A673 (cell line): ENCODE data around the gene OSBP. TPM values are rescaled to one million over a fixed set of nuclear protein-coding genes. Genes with fewer than 3 reads are reported as not detected.
"Not testable (repeated sequence)": the region's sequence is repeated elsewhere in the genome, so short reads cannot be mapped to it uniquely, and the experiment has no call there.

ENCODE experiments used
- BruUV-seq: library from RNA; stranded (reverse); fragments of 400-500 nt; replicated peaks from 2 replicates; lab custom pipeline; 2021; lab: Mats Ljungman, UMichigan
- CTCF ChIA-PET: fragments of 300-600 bp; sonication (Branson Sonifier 250); formaldehyde crosslinking; loops from one replicate; lab custom pipeline; 2022; ENCODE audit warnings: antibody characterized with exemption; lab: Charles Lee
- POLR2A ChIA-PET: fragments of 300-600 bp; sonication (Branson Sonifier 250); formaldehyde crosslinking; loops from one replicate; lab custom pipeline; 2022; ENCODE audit warnings: antibody characterized with exemption; ENCODE audit not compliant: low non-redundant PET; lab: Charles Lee
- DNase-seq: peaks from one replicate; pipeline ENCODE4 v3.0.0-alpha.2; 2015; ENCODE audit warnings: low spot score
- H3K27ac ChIP-seq: fragments of 200-600 bp; sonication (generic); 2 replicates; pipeline ENCODE4 v1.5.1; 2016; ENCODE audit warnings: mixed run types, low read depth, mild to moderate bottlenecking, mixed read lengths, antibody characterized with exemption, low read length; ENCODE audit not compliant: poor library complexity, severe bottlenecking
- H3K27me3 ChIP-seq: fragments of 200-600 bp; sonication (generic); replicated peaks from 2 replicates; pipeline ENCODE4 v1.6.1; 2017; ENCODE audit warnings: mixed run types, low read depth, mild to moderate bottlenecking, mixed read lengths, antibody characterized with exemption, low read length; ENCODE audit not compliant: insufficient read depth, poor library complexity
- H3K36me3 ChIP-seq: fragments of 200-600 bp; sonication (generic); 2 replicates; pipeline ENCODE4 v1.6.1; 2016; ENCODE audit warnings: mixed run types, mild to moderate bottlenecking, mixed read lengths, antibody characterized with exemption, low read length; ENCODE audit not compliant: insufficient read depth, poor library complexity, severe bottlenecking
- H3K4me1 ChIP-seq: fragments of 200-600 bp; sonication (generic); 2 replicates; pipeline ENCODE4 v1.6.1; 2017; ENCODE audit warnings: mixed run types, mild to moderate bottlenecking, mixed read lengths, antibody characterized with exemption, low read length; ENCODE audit not compliant: insufficient read depth, poor library complexity, severe bottlenecking
- H3K4me3 ChIP-seq: fragments of 200-600 bp; sonication (generic); 2 replicates; pipeline ENCODE4 v1.5.1; 2016; ENCODE audit warnings: low read depth, mixed run types, mild to moderate bottlenecking, mixed read lengths, low read length; ENCODE audit not compliant: poor library complexity, severe bottlenecking
- H3K9me3 ChIP-seq: fragments of 200-600 bp; sonication (generic); 2 replicates; pipeline ENCODE4 v1.6.1; 2016; ENCODE audit warnings: mixed run types, low read depth, mild to moderate bottlenecking, mixed read lengths, antibody characterized with exemption, low read length; ENCODE audit not compliant: poor library complexity, severe bottlenecking
- EZH2 ChIP-seq: fragments of 200-600 bp; sonication (generic); IDR thresholded peaks from 2 replicates; pipeline ENCODE4 v1.6.1; 2017; ENCODE audit warnings: borderline replicate concordance, low read depth, mild to moderate bottlenecking, mixed read lengths, antibody characterized with exemption, low read length; ENCODE audit not compliant: poor library complexity, severe bottlenecking
- intact Hi-C: fragments of 100-400 bp; cut with micrococcal nuclease; formaldehyde crosslinking; loops from one replicate; pipeline ENCODE4 v1.10.0; 2022; ENCODE audit not compliant: unreplicated experiment
- total RNA-seq: library from RNA; stranded (reverse); gene quantifications from 2 replicates; pipeline ENCODE4 v1.2.3, GENCODE V29; 2021
- TF ChIP-seq, protein P1 (sequence below): fragments of 300-800, 200-600 bp; sonication (generic); conservative IDR thresholded peaks from 2 replicates; pipeline ENCODE4 v1.5.1; 2017; ENCODE audit warnings: low read depth, mild to moderate bottlenecking, antibody characterized with exemption, low read length, moderate library complexity, mixed read lengths

OSBP gene
- total RNA-seq, 1 experiment from 2014 or later: 40.7 TPM

DNA sequence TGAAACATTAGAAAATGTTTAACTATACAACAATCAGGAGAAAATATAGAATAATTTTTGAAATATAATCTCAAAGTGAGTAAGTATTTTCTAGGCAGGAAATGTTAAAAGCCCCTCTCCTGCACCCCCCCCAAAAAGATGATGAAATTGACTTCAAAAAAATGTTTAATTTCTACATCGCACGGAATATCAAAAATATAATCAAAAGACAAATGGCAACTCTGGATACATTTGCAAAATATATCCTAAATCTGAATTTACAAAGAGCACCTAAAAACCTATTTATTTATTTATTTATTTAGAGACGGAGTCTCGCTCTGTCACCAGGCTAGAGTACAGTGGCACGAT lies 67.3 kb downstream of the OSBP start:
- H3K4me1 ChIP-seq: peaks cover 15% of the 10 kb centered on the region
- no TSS peak for BruUV-seq
- no peaks in the 10 kb centered on the region for H3K36me3 ChIP-seq
- no peak overlapping the region for H3K4me3 ChIP-seq
- H3K9me3 ChIP-seq: no peaks in the 10 kb centered on the region
- H3K27me3 ChIP-seq: no peaks in the 10 kb centered on the region
- intact Hi-C loops: no loop called here
- ChIA-PET CTCF (interaction anchor here (0.6 to 1.3 kb wide), 2 partner anchors 11 to 15 kb away, joined by 6 to 13 read pairs; no protein-coding TSS in a partner anchor), POLR2A (interaction anchor here (0.7 kb wide), 1 partner anchor 243 kb away, joined by 4 read pairs; no protein-coding TSS in a partner anchor)
- DNase-seq: no peak
- H3K27ac ChIP-seq: no peak overlapping the region
- TF ChIP-seq, protein P1, sequence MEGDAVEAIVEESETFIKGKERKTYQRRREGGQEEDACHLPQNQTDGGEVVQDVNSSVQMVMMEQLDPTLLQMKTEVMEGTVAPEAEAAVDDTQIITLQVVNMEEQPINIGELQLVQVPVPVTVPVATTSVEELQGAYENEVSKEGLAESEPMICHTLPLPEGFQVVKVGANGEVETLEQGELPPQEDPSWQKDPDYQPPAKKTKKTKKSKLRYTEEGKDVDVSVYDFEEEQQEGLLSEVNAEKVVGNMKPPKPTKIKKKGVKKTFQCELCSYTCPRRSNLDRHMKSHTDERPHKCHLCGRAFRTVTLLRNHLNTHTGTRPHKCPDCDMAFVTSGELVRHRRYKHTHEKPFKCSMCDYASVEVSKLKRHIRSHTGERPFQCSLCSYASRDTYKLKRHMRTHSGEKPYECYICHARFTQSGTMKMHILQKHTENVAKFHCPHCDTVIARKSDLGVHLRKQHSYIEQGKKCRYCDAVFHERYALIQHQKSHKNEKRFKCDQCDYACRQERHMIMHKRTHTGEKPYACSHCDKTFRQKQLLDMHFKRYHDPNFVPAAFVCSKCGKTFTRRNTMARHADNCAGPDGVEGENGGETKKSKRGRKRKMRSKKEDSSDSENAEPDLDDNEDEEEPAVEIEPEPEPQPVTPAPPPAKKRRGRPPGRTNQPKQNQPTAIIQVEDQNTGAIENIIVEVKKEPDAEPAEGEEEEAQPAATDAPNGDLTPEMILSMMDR: no peak
- TF ChIP-seq EZH2: no peak

DNA sequence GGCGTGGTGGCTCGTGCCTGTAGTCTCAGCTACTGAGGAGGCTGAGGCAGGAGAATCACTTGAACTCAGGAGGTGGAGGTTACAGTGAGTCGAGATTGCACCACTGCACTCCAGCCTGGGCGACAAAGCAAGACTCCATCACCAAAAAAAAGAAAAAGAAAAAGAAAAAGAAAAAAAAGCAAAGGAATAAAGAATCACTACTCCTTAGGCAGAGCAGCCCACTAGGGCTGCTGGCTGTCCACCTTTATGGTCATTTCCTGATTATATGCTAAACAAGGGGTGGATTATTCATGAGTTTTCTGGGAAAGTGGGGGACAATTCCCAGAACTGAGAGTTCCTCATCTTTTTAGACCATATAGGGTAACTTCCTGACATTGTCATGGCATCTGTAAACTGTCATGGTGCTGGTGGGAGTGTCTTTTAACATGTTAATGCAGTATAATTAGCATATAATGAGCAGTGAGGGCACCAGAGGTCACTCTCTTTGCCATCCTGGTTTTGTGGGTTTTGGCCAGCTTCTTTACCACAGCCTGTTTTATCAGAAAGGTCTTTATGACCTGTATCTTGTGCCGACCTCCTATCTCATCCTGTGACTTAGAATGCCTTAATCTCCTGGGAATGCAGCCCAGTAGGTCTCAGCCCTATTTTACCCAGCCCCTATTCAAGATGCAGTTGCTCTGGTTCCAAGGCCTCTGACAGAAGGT lies 67.8 kb downstream of the OSBP start:
- H3K36me3 ChIP-seq, H3K27ac ChIP-seq, BruUV-seq, H3K4me3 ChIP-seq, H3K27me3 ChIP-seq, intact Hi-C loops, DNase-seq, H3K9me3 ChIP-seq, CTCF ChIA-PET: not testable (repeated sequence)
- POLR2A ChIA-PET: interaction anchor here (0.7 kb wide), 1 partner anchor 243 kb away, joined by 4 read pairs; no protein-coding TSS in a partner anchor
- peaks cover 15% of the 10 kb centered on the region for H3K4me1 ChIP-seq

DNA sequence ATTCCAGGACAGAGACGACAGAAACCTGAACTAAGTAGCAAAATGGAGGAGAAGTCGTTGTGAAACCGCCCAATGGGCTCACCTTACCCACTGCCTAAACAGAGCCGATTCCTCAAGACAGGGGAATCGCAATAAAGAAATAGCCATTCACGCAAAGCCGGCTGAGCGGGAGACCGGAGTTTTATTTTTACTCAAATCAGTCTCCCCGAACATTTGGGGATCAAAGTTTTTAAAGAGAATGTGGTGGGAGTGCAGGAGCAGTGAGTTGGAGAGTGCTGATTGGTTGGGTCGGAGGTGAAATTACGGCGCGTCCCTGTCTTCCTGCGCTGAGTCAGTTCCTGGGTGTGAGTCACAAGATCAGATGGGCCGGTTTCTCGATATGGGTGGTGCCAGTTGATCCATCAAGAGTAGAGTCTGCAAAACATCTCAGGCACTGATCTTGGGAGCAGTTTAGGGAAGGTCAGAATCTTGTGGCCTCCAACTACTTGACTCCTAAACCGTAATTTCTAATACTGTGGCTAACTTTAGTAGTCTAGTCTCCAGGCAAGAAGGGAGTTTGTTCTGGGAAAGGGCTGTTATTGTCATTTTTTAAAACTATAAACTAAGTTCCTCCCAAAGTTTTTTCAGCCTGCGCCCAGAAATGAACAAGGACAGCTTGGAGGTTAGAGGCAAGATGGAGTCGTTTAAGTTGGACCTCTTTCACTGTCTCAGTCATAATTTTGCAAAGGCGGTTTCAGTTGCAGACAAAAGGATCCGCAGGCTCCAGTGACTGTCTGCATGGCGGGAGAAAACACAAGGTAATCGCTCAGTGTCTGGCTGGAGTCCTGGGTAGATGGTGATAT lies 70.2 kb downstream of the OSBP start:
- BruUV-seq: TSS peak; percentile 79
- POLR2A ChIA-PET: no interaction called here
- H3K9me3 ChIP-seq: no peaks in the 10 kb centered on the region
- CTCF ChIA-PET: no interaction called here
- H3K36me3 ChIP-seq: no peaks in the 10 kb centered on the region
- no peak for TF ChIP-seq EZH2
- TF ChIP-seq, protein P1: no peak
- no peaks in the 10 kb centered on the region for H3K27me3 ChIP-seq
- intact Hi-C loops: no loop called here
- peaks cover 15% of the 10 kb centered on the region for H3K4me1 ChIP-seq
- DNase-seq: peak; percentile 46
- H3K27ac ChIP-seq: no peak overlapping the region
- no peak overlapping the region for H3K4me3 ChIP-seq
